GM18511 (cell line): ENCODE data around the gene XDH.

Experiments
- ATAC-seq: cut with Tn5 transposase; IDR thresholded peaks from one replicate; pipeline ENCODE4 v1.9.1; 2021; ENCODE audit warnings: mild to moderate bottlenecking, moderate library complexity; ENCODE audit not compliant: unreplicated experiment

XDH gene

GRCh38 chr2:31333046-31333445, 81.5 kb downstream of the XDH start:
- no peak for ATAC-seq

- ATAC-seq, result no peak
These were observed 82.0 kb downstream of the XDH start for GRCh38 chr2:31332521-31332920.

- ATAC-seq, result no peak
These were observed 83.4 kb downstream of the XDH start for GRCh38 chr2:31331156-31331555.

GRCh38 chr2:31329081-31329625, 85.4 kb downstream of the XDH start:
- no peak for ATAC-seq

GRCh38 chr2:31328026-31328425, 86.5 kb downstream of the XDH start:
- ATAC-seq, result no peak

- ATAC-seq, result no peak
These were observed 87.0 kb downstream of the XDH start for GRCh38 chr2:31327505-31327904.

- peak; percentile 85 for ATAC-seq
These were observed 90.4 kb downstream of the XDH start for GRCh38 chr2:31324016-31324633.

GRCh38 chr2:31322371-31322770, 92.2 kb downstream of the XDH start:
- ATAC-seq, result no peak

GRCh38 chr2:31319406-31320175, 95.0 kb downstream of the XDH start:
- peak; percentile 56 for ATAC-seq

GRCh38 chr2:31318361-31319336, 95.9 kb downstream of the XDH start:
- ATAC-seq, result peak; percentile 83

- ATAC-seq, result no peak
These were observed 97.1 kb downstream of the XDH start for GRCh38 chr2:31317396-31317795.

- ATAC-seq, result no peak
These were observed 99.8 kb downstream of the XDH start for GRCh38 chr2:31314761-31315160.

GRCh38 chr2:31312898-31313297, 101.6 kb downstream of the XDH start:
- no peak for ATAC-seq

- no peak for ATAC-seq
These were observed 109.7 kb downstream of the XDH start for GRCh38 chr2:31304816-31305215.

- ATAC-seq, result no peak
These were observed 111.5 kb downstream of the XDH start for GRCh38 chr2:31302940-31303563.

- ATAC-seq, result no peak
These were observed 114.2 kb downstream of the XDH start for GRCh38 chr2:31300309-31300708.

GRCh38 chr2:31299547-31299946, 115.0 kb downstream of the XDH start:
- no peak for ATAC-seq

- ATAC-seq, result no peak
These were observed 116.8 kb downstream of the XDH start for GRCh38 chr2:31297751-31298150.

GRCh38 chr2:31296641-31297287, 117.8 kb downstream of the XDH start:
- no peak for ATAC-seq

GRCh38 chr2:31294196-31294595, 120.3 kb downstream of the XDH start:
- ATAC-seq, result no peak
